ENCODE data around the gene COG1. TPM values are rescaled to one million over a fixed set of nuclear protein-coding genes. Genes with fewer than 3 reads are reported as not detected.

The COG1 gene
- total RNA-seq, 1 donor: 28.1 TPM

DNA sequence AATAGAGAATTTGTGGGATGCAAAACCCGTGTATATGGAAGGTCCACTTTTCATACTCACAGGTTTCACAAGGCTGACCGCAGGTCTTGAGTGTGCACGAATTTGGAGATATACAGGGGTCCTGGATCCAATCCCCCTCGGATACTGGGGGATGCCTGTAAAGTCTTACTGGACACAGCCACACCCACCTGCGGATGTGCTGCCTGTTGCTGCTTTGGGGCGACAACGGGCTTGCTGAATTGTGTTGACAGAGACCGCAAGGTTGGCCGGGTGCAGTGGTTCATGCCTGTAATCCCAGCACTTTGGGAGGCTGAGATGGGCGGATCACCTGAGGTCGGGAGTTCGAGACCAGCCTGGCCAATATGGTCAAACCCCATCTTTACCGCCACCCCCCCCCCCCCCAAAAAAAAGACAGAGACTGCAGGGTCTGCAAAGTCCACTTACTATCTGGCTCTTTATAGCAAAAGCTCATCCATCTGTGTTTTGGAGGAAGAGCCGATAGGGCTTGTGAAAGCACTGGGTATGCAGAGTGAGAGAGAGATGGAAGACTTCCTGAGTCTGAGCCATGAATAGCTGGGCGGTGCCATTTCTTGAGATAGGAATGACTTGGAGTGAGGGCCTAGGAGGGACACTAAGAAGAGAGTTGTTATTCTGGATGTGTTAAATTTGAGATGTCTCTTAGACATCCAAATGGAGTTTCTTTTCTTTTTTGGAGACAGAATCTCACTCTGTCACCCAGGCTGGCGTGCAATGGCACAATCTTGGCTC, 6.4 kb upstream of the COG1 start:
- no peak for DNase-seq (ENCODE audit: low read depth)
- TF ChIP-seq CTCF (IDR thresholded peaks at IDR 0.05; ENCODE audit: insufficient read depth, low read length): no peak
- H3K4me3 ChIP-seq (ENCODE audit: low read depth, low read length): no peak overlapping the region

- no peak overlapping the region for H3K4me3 ChIP-seq (ENCODE audit: low read depth, low read length)
- no peak for DNase-seq (ENCODE audit: low read depth)
- no peak for TF ChIP-seq CTCF (IDR thresholded peaks at IDR 0.05; ENCODE audit: insufficient read depth, low read length)
Measured at GRCh38 chr17:73187203-73187769, 5.6 kb upstream of the COG1 start.

DNA sequence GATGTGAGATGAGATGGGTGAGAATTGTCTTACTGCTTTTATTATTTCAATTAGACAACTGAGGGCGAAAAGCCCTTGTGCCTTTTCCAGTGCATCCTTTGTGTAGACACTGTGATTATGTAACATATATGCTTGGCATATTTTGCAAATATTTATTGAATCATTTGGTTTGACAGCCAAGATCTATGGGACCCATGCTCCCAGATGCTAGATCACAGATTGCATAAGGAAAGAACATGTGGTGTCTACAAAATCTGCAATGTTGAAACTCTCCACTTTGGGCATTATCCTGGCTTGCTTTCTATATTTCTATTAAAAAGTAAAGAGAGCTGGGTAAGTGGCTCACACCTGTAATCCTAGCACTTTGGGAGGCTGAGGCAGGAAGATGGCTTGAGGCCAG, 4.8 kb upstream of the COG1 start:
- no peak overlapping the region for H3K4me3 ChIP-seq (ENCODE audit: low read depth, low read length)
- no peak for DNase-seq (ENCODE audit: low read depth)
- no peak for TF ChIP-seq CTCF (IDR thresholded peaks at IDR 0.05; ENCODE audit: insufficient read depth, low read length)

- peak; percentile 46 for DNase-seq (ENCODE audit: low read depth)
- peak; percentile 38 for TF ChIP-seq CTCF (IDR thresholded peaks at IDR 0.05; ENCODE audit: insufficient read depth, low read length)
- H3K4me3 ChIP-seq (ENCODE audit: low read depth, low read length): no peak overlapping the region
Measured at GRCh38 chr17:73189417-73190099, 3.3 kb upstream of the COG1 start.

DNA sequence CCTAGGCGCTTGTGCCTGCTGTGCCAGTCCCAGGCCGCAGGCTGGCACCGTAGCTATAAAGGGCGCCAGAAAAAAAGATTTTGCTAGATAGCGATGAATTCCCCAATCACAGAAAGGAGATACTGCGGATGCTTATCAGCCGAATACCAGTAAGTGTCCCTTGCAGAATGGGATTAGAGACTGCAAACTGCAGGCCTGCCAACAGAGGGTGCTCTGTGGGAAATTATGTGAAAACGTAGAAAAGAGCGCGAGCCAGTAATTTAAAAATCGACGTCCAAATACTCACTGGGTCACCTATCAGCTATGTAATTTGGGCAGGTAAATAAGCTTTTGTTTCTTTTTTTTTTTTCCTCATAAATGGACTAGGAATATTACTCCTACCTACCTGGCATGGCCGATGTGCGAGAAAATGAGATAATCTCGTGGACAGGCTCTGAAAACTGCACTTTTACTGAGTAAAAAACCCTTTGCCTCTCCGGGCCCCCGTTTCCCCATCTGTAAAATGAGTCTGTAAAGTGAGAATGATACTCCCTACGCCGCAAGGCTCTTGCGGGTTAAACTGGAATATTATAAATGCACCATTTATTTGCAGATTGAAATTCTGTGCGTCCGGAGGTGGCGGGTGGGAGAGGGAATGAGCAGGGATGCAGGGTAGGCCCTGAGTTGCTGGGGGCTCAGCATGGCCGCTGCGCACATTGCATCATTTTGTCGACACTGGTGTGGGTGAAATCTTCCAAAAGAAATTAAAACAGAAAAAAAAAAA, 1.2 kb upstream of the COG1 start:
- H3K4me3 ChIP-seq (ENCODE audit: low read depth, low read length): peak overlapping the region; percentile 94
- peak; percentile 74 for TF ChIP-seq CTCF (IDR thresholded peaks at IDR 0.05; ENCODE audit: insufficient read depth, low read length)
- DNase-seq (ENCODE audit: low read depth): peak; percentile 77

DNA sequence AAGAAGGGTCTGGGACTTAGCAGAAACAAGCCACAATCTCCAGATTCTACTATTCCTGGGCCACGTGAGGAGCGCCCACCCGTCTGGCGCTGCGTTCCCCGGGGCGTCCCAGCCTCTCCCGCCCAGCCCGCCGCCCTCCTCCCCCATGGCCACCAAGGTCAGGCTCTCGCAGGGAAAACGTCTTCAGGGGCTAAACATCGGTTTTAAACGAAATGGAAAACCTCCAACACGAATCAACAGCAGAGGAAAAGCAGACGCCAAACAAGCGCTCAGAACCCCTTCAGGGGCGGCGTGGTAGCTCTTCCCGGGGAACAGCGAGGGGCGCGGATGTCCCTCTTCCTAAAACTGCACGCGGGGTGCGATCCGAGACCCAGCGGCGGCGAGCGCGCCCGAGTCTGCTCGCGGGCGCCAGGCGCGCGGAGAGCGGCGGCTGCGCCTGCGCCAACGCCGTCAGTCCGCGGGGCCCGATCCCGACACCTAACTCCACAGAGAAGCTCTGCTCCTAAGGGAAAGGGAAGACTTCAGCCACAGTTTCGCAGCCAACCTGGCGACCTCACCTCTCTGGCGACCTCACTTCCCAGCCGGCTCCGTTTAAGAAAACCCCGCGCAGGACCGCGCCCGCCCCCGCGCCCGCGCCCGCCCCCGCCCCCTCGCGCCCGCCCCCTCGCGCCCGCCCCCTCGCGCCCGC, 505 bp upstream of the COG1 start:
- TF ChIP-seq CTCF (IDR thresholded peaks at IDR 0.05; ENCODE audit: insufficient read depth, low read length): no peak
- DNase-seq (ENCODE audit: low read depth): peak; percentile 56
- H3K4me3 ChIP-seq (ENCODE audit: low read depth, low read length): peak overlapping the region; percentile 94
